K562 (cell line): ENCODE data around the gene ZNF384. TPM values are rescaled to one million over a fixed set of nuclear protein-coding genes. Genes with fewer than 3 reads are reported as not detected.
A peak's percentile ranks its signal among the peaks of the same experiment; 100 is the strongest.

Source experiments
- CREB3 ChIP-seq: fragments of 450-650 bp; conservative IDR thresholded peaks from 2 replicates; pipeline ENCODE4 v1.6.1; 2016; ENCODE audit warnings: missing genetic modification characterization, low read depth, mild to moderate bottlenecking, missing compliant biosample characterization, moderate library complexity
- CUX1 ChIP-seq: fragments of 200-800 bp; sonication (Bioruptor generic); IDR thresholded peaks from 2 replicates; pipeline ENCODE4 v1.6.1; 2016; ENCODE audit warnings: missing genetic modification characterization, missing compliant biosample characterization
- ERF ChIP-seq: fragments of 450-650 bp; formaldehyde crosslinking; IDR thresholded peaks from 2 replicates; pipeline ENCODE4 v1.4.0; 2020; ENCODE audit warnings: mild to moderate bottlenecking, mixed read lengths
- ETV1 ChIP-seq: fragments of 450-650 bp; conservative IDR thresholded peaks from 2 replicates; pipeline ENCODE4 v1.6.1; 2016; ENCODE audit warnings: missing genetic modification characterization, control low read depth, low read depth, missing compliant biosample characterization
- HBP1 ChIP-seq: fragments of 450-650 bp; formaldehyde crosslinking; IDR thresholded peaks from 2 replicates; pipeline ENCODE4 v1.4.0; 2022; ENCODE audit warnings: missing genetic modification characterization
- MAFG ChIP-seq: fragments of 450-650 bp; conservative IDR thresholded peaks from 2 replicates; pipeline ENCODE4 v1.6.1; 2016; ENCODE audit warnings: missing genetic modification characterization, missing compliant biosample characterization
- RERE ChIP-seq: sonication (generic); formaldehyde crosslinking; IDR thresholded peaks from 2 replicates; pipeline ENCODE4 v1.8.0; 2023; ENCODE audit warnings: missing genetic modification reagents, mild to moderate bottlenecking, borderline replicate concordance
- SPI1 ChIP-seq: IDR thresholded peaks from 2 replicates; pipeline ENCODE4 v1.6.1; 2011; ENCODE audit warnings: low read depth, low read length, control low read depth, borderline replicate concordance
- TCF7 ChIP-seq: sonication (generic); IDR thresholded peaks from 2 replicates; pipeline ENCODE4 v1.6.1; 2016; ENCODE audit warnings: antibody characterized with exemption, borderline replicate concordance
- YY1 ChIP-seq, 3 experiments: IDR thresholded peaks; 2 replicates each; pipeline ENCODE4 v1.6.1; 2011; ENCODE audit warnings: low read length in 2 of 3, mild to moderate bottlenecking in 2 of 3, moderate library complexity in 2 of 3, borderline replicate concordance in 1 of 3, control low read depth in 1 of 3, low read depth in 1 of 3; ENCODE audit not compliant: insufficient read depth in 3 of 3, insufficient replicate concordance in 2 of 3, control insufficient read depth in 1 of 3, insufficient read length in 1 of 3; ENCODE audit errors: extremely low read depth in 1 of 3
- ZNF140 ChIP-seq: fragments of 250-450 bp; sonication (Bioruptor Pico); IDR thresholded peaks from 2 replicates; pipeline ENCODE4 v1.8.0; 2021; ENCODE audit warnings: moderate library complexity, mild to moderate bottlenecking, inconsistent platforms
- ZNF24 ChIP-seq: fragments of 450-650 bp; IDR thresholded peaks from 2 replicates; pipeline ENCODE4 v1.6.1; 2016
- polyA plus RNA-seq, 8 experiments: library from polyadenylated mRNA; depleted of rRNA in 4 of 8; stranded (reverse) in 5 of 8; unstranded in 3 of 8; fragments of >200 nt; fragmentation: Nextera tagmentation in 2 of 8; fragmentation: Illumina TruSeq in 1 of 8; extraction: Ambion mirVana in 2 of 8; extraction: Trizol in 1 of 8; gene quantifications; 2 replicates each; pipeline versions ENCODE4 v1.2.1 to v1.2.3, GENCODE V29; 2011 to 2014; ENCODE audit warnings: inconsistent platforms in 1 of 8, missing spikeins in 1 of 8
- total RNA-seq, 7 experiments: library from RNA; depleted of rRNA in 6 of 7; stranded (reverse); fragments of >200 nt in 6 of 7; fragmentation: Illumina TruSeq in 2 of 7; extraction: Trizol in 2 of 7; gene quantifications; 2 replicates each; pipeline versions ENCODE4 v1.2.1 to v1.2.3, GENCODE V29; 2011 to 2021; ENCODE audit warnings: low replicate concordance in 1 of 7

Gene ZNF384
- total and polyA plus RNA-seq, 9 of the 15 experiments (the other 6 are each of a cell fraction or from before 2014, with no cell fraction given): 0.36 to 64.8 (median 21.3) TPM

- TF ChIP-seq RERE (CRISPR knock-in tag) (no peak), YY1 (IDR thresholded peaks at IDR 0.05; ENCODE audit: borderline replicate concordance in 1 of 3, control insufficient read depth in 1 of 3, extremely low read depth in 1 of 3, insufficient read depth in 3 of 3, insufficient read length in 1 of 3, insufficient replicate concordance in 2 of 3, low read depth in 1 of 3, low read length in 2 of 3) (peak; percentile 15 to 82 (median 54)), CUX1 (CRISPR knock-in tag) (no peak), TCF7 (no peak), ETV1 (tag) (peak; percentile 96), ERF (CRISPR knock-in tag) (no peak), ZNF24 (no peak), CREB3 (tag) (no peak), ZNF140 (no peak), HBP1 (CRISPR knock-in tag) (no peak), SPI1 (peak; percentile 59; the same call in 1 of the 2 replicates), MAFG (tag) (no peak)
Observed at GRCh38 chr12:6723607-6724408, 34.6 kb upstream of the ZNF384 start, which contains the start of gene COPS7A (continued).
